HEK293T (cell line): ENCODE measurements around the gene ZDHHC17.

Experiments
- CTBP1 ChIP-seq: fragments of 450-650 bp; IDR thresholded peaks from 2 replicates; pipeline ENCODE4 v1.6.1; 2016; ENCODE audit warnings: borderline replicate concordance
- FOXM1 ChIP-seq: fragments of 450-650 bp; IDR thresholded peaks from 2 replicates; pipeline ENCODE4 v1.6.1; 2017; ENCODE audit warnings: mild to moderate bottlenecking, borderline replicate concordance
- SP1 ChIP-seq: fragments of 450-650 bp; IDR thresholded peaks from 2 replicates; pipeline ENCODE4 v1.6.1; 2017
- SUZ12 ChIP-seq: fragments of 450-650 bp; IDR thresholded peaks from 2 replicates; pipeline ENCODE4 v1.6.1; 2016; ENCODE audit warnings: mild to moderate bottlenecking
- TARDBP ChIP-seq: fragments of 450-650 bp; IDR thresholded peaks from 2 replicates; pipeline ENCODE4 v1.6.1; 2016

DNA sequence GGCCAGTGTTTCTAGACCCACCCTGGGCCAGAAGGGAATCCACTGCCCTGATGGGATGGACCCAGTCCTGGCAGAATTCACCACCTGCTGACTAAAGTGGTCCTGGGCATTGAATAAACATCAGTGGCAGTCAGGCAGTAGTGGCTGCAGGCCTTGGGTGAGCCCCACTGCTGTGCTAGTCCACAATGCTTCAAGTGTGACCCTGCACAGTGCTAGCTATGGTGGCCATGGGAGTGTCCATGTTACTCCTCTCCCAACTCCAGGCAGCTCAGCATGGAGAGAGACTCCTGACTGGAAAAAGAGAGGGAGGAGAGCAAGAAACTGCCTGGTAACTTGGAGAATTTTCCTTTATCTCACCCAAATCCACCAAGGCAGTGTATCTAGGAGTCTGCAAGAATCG lies 132.4 kb downstream of the ZDHHC17 start:
- TF ChIP-seq FOXM1 (no peak), CTBP1 (no peak), TARDBP (no peak), SUZ12 (no peak), SP1 (no peak)
